GM19023 (cell line): ENCODE data around the gene PDLIM4.

Experiments used
- ATAC-seq: cut with Tn5 transposase; IDR thresholded peaks from one replicate; pipeline ENCODE4 v1.9.1; 2021; ENCODE audit warnings: mild to moderate bottlenecking, moderate library complexity; ENCODE audit not compliant: unreplicated experiment

Gene PDLIM4

GRCh38 chr5:132266836-132267160 lies 9.3 kb downstream of the PDLIM4 start:
- no peak for ATAC-seq

GRCh38 chr5:132267166-132267739 lies 9.8 kb downstream of the PDLIM4 start:
- no peak for ATAC-seq

- ATAC-seq = peak; percentile 20
Observed at GRCh38 chr5:132267931-132268768, 10.7 kb downstream of the PDLIM4 start.

- ATAC-seq = peak; percentile 73
Observed at GRCh38 chr5:132268769-132269551, 11.5 kb downstream of the PDLIM4 start.

GRCh38 chr5:132269635-132270334 lies 12.3 kb downstream of the PDLIM4 start:
- no peak for ATAC-seq

GRCh38 chr5:132270335-132270665 lies 12.8 kb downstream of the PDLIM4 start:
- no peak for ATAC-seq

- ATAC-seq = no peak
Observed at GRCh38 chr5:132270706-132271105, 13.2 kb downstream of the PDLIM4 start.

- ATAC-seq = no peak
Observed at GRCh38 chr5:132271251-132272246, 14.1 kb downstream of the PDLIM4 start.

- ATAC-seq = no peak
Observed at GRCh38 chr5:132272311-132273210, 15.1 kb downstream of the PDLIM4 start.

- ATAC-seq = no peak
Observed at GRCh38 chr5:132273631-132274030, 16.1 kb downstream of the PDLIM4 start.

- ATAC-seq = no peak
Observed at GRCh38 chr5:132274050-132274792, 16.7 kb downstream of the PDLIM4 start.

- no peak for ATAC-seq
Observed at GRCh38 chr5:132275367-132276220, 18.1 kb downstream of the PDLIM4 start.

- ATAC-seq = no peak
Observed at GRCh38 chr5:132277256-132277655, 19.8 kb downstream of the PDLIM4 start.

GRCh38 chr5:132277971-132278853 lies 20.7 kb downstream of the PDLIM4 start:
- ATAC-seq = no peak

GRCh38 chr5:132279801-132280200 lies 22.3 kb downstream of the PDLIM4 start:
- no peak for ATAC-seq

GRCh38 chr5:132280371-132281240 lies 23.1 kb downstream of the PDLIM4 start:
- ATAC-seq = no peak
